MM.1S (cell line): Measurements from ENCODE around the gene ITGA3.

ENCODE experiments used
- CTCF ChIP-seq: fragments of 300-600 bp; sonication (generic); IDR thresholded peaks from 2 replicates; pipeline ENCODE4 v1.5.1; 2016; ENCODE audit warnings: antibody characterized with exemption, low read length, mixed read lengths
- EZH2 ChIP-seq: fragments of 300-600 bp; sonication (generic); optimal IDR thresholded peaks from 2 replicates; pipeline ENCODE3; 2017; ENCODE audit warnings: low read depth, mild to moderate bottlenecking, antibody characterized with exemption, low read length, mixed read lengths

- TF ChIP-seq CTCF (no peak), EZH2 (no peak)
Measured at GRCh38 chr17:50047488-50048126, 8.3 kb upstream of the ITGA3 start.
